Measurements from ENCODE around the gene FMNL2.

FMNL2 gene

GRCh38 chr2:152559008-152559407, 224.0 kb downstream of the FMNL2 start:
- ATAC-seq = no peak
- TF ChIP-seq ESRRG (CRISPR knock-in tag; IDR thresholded peaks at IDR 0.05) (no peak), ZC3H10 (CRISPR knock-in tag; IDR thresholded peaks at IDR 0.05) (no peak), ARNTL (CRISPR knock-in tag; IDR thresholded peaks at IDR 0.05; ENCODE audit: borderline replicate concordance, low read depth) (no peak), PATZ1 (CRISPR knock-in tag; IDR thresholded peaks at IDR 0.05; ENCODE audit: borderline replicate concordance) (no peak)

GRCh38 chr2:152560166-152560565, 225.2 kb downstream of the FMNL2 start:
- peak; percentile 62 for ATAC-seq
- TF ChIP-seq CSDC2 (CRISPR knock-in tag; IDR thresholded peaks at IDR 0.05) = no peak
- no peak for TF ChIP-seq ZFP3 (CRISPR knock-in tag; IDR thresholded peaks at IDR 0.05)
- TF ChIP-seq BACH2 (CRISPR knock-in tag; IDR thresholded peaks at IDR 0.05; ENCODE audit: borderline replicate concordance) = no peak
- no peak for TF ChIP-seq TOX (CRISPR knock-in tag; IDR thresholded peaks at IDR 0.05; ENCODE audit: borderline replicate concordance)
- TF ChIP-seq ZNF8 (CRISPR knock-in tag; IDR thresholded peaks at IDR 0.05) = no peak
- TF ChIP-seq TCF4 (CRISPR knock-in tag; IDR thresholded peaks at IDR 0.05; ENCODE audit: borderline replicate concordance) = no peak
- no peak for TF ChIP-seq ZNF70 (CRISPR knock-in tag; IDR thresholded peaks at IDR 0.05)
- TF ChIP-seq SNAI2 (CRISPR knock-in tag; IDR thresholded peaks at IDR 0.05) = no peak

GRCh38 chr2:152560873-152561595, 226.1 kb downstream of the FMNL2 start:
- ATAC-seq = no peak
- TF ChIP-seq ARNTL (CRISPR knock-in tag; IDR thresholded peaks at IDR 0.05; ENCODE audit: borderline replicate concordance, low read depth) (no peak), ZFP3 (CRISPR knock-in tag; IDR thresholded peaks at IDR 0.05) (no peak), ZNF565 (CRISPR knock-in tag; conservative IDR thresholded peaks at IDR 0.05; ENCODE audit: low read depth) (no peak), TSHZ2 (CRISPR knock-in tag; IDR thresholded peaks at IDR 0.05) (no peak), PATZ1 (CRISPR knock-in tag; IDR thresholded peaks at IDR 0.05; ENCODE audit: borderline replicate concordance) (no peak), CREB5 (CRISPR knock-in tag; IDR thresholded peaks at IDR 0.05; ENCODE audit: low read depth) (no peak), GLIS3 (CRISPR knock-in tag; IDR thresholded peaks at IDR 0.05) (no peak), POU6F1 (CRISPR knock-in tag; IDR thresholded peaks at IDR 0.05; ENCODE audit: borderline replicate concordance, low read depth) (no peak), SNAI2 (CRISPR knock-in tag; IDR thresholded peaks at IDR 0.05) (no peak), ESRRG (CRISPR knock-in tag; IDR thresholded peaks at IDR 0.05) (no peak), ZNF70 (CRISPR knock-in tag; IDR thresholded peaks at IDR 0.05) (no peak), CSRNP3 (CRISPR knock-in tag; IDR thresholded peaks at IDR 0.05) (no peak), ISL1 (CRISPR knock-in tag; IDR thresholded peaks at IDR 0.05) (no peak), TOX (CRISPR knock-in tag; IDR thresholded peaks at IDR 0.05; ENCODE audit: borderline replicate concordance) (no peak), OSR1 (CRISPR knock-in tag; IDR thresholded peaks at IDR 0.05) (no peak), PPARA (CRISPR knock-in tag; IDR thresholded peaks at IDR 0.05; ENCODE audit: borderline replicate concordance) (no peak), ZC3H10 (CRISPR knock-in tag; IDR thresholded peaks at IDR 0.05) (no peak), CSDC2 (CRISPR knock-in tag; IDR thresholded peaks at IDR 0.05) (no peak), ZNF8 (CRISPR knock-in tag; IDR thresholded peaks at IDR 0.05) (no peak), ZFP30 (CRISPR knock-in tag; IDR thresholded peaks at IDR 0.05) (no peak)
